ENCODE data around the gene GNAO1.
A peak's percentile ranks its signal among the peaks of the same experiment; 100 is the strongest.

GNAO1 gene

DNA sequence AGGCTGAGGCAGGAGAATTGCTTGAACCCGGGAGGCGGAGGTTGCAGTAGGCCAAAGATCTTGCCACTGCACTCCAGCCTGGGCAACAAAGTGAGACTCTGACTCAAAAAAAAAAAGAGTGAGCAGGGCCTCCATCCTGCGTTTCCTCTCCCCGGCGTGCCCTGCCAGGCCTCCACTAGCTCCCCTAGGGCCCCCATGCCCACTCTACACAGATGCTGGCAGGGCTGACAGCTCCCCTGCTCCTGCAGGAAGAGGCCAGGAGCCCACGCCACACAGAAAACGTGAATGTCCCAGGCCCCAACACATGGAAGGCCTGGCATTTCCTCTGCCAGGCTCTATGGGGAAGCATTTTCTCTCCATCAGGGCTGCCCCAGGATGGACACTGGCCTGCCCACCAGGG lies 124.7 kb downstream of the GNAO1 start:
- DNase-seq = no peak

DNA sequence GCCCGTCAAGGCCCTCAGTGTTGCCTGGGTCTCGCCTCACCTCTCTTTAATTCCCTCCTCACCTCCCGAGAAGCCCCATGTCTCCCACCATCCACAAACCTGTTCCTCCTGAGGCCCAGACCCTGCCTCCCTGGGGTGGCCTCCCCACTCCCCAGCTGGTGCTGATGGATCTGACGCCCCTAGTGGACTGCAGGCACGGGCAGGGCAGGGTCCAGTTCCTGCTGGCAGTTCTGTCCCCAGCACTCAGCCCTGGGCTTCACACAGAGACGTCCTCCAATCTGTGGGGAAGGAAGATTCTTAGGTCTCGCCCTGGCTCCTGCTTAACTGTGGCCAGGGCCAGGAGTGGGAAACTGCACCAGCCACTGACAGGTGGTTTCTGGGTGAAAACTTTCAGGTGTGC lies 125.3 kb downstream of the GNAO1 start:
- no peak for DNase-seq

DNA sequence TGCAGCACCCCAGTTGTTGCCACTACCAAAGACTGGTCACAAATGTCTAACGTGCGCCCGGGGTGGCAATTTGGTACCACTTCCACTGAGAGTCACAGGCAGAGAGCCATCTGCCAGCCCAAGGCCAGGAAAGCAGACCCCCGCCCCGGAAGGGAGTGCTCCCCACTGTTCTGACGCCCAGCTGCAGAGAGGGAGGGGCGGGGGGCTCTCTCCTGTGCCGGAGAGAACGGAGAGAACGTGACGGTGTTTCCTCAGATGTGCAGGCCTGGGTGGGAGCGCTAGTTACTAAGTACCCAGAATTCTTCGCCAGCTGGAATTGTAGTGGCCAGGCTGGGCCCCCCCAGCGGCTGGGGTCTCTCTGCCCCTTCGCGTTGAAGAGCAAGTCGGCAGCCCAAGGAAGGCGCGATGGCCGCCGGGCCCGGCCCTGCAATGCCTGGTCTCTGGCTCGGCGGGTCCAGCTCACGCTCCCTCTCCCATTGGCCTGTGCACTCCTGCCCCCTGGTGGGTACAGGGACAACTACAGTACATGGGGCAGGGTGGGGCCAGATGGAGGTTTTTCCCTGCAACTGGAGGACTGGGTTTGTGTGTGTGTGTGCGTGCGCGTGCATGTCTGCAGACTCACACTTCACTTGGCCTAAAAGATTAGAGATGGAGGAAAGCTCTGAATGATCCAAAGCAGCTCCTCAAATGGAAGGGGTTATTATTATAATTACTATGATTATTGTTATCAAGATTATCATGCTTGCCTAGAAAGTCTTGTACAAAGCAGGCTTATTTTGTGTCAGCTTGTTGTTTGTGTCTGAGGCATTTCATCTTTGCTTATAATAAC lies 126.9 kb downstream of the GNAO1 start:
- DNase-seq = peak; percentile 75 to 89 (median 87)

DNA sequence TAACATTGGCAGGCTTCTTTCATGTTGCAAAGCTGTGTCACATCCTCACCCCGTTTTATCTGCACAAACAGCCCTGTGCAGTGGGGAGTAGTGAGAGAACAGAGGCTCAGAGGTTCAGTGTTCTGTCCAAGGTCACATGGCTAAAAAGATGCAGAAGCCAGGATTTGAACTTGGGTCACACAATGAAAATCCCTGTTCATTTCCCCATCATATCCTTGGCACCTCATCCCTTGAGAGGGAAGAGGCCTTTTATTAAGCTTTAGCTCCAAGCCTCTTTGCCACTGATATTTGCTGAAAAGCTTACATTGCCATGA lies 127.5 kb downstream of the GNAO1 start:
- DNase-seq = no peak

DNA sequence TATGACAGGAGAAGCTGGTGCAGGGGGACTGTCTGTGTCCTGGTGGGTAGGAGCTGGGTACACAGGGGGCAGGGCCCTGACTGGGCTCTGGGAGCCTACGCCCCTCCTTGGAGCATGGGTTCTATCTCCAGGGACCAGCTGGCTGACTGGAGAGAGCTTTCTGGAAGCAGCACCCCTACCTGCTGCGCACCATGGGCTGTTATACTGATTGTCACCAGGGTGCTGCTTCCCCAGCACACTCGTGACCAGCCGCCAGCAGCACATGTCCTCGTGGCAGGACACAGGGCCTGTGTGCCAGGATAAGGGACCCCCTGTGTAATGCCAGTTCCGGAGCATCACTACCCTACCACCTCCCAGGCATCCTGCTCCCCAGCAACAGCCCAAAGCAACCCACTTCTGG lies 128.1 kb downstream of the GNAO1 start:
- DNase-seq = no peak

DNA sequence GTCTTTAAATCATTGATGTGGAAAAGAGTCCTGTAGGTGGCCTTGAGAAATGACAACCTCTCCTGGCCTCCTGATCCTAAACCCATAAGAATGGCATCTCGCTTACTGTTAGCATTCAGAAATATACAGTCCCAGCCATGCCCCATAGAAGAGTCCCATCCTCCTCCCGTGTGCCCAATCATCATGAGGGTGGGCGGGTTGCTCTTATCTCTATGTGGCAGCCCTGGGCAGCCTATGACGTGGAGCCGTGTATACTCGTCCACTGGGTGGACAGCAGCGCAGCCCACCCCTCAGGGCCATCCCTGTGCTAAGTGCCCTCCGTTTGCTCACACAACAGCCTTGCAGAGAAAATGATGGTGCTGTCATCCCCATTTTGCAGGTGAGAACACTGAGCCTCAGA lies 128.8 kb downstream of the GNAO1 start:
- no peak for DNase-seq

DNA sequence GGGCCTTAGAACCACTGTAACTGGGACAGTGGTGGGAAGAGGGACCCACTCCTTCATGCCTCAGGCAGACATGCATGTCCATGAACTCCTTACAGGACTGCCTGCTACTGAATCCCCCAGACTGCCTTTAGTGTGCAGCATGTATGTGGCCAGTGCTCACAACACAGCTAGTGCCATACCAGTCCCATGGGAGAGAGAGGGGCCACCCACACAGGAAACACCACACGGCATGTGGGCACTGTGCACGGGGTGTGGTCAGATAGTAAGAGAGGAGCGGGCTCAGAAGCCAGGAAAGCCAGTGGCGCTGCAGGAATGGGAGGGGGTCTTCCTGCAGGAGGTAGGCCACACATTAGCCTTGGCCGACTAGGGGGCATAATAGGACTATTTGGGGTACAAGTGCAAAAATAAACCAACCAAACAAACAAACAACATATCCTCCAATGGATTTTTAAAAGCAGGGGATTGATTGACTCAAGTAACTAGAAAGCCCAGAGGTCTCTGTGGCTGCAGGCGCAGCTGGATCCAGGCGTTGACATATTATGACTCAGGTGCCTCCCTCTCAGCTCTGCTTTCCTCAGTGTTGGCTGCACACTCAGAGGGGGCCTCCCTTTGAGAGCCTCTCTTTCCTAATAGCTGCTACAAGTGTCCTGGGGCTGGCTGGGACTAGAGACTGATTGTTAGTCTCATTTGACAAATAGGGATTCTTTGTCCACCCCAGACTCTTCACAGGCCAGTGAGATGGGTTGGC lies 129.7 kb downstream of the GNAO1 start:
- DNase-seq = no peak

DNA sequence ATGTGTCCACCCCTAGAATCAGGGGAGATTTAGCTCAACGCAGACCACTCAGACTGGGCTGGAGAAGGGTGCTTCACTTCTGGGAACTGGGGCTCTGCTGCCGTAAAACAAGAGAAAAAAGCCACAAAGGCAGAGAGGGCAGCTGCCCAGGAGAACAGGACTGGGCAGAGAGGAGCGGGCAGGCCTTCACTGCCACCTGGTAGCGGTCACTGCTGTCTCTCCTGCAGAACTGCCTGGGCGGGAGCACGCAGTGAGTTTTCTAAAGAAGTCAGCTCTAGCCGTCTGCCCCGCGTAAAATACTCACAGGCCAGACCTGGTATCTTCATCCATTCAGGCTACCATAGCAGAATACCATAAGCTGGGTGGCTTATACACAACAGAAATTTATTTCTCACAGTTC lies 130.3 kb downstream of the GNAO1 start:
- no peak for DNase-seq

DNA sequence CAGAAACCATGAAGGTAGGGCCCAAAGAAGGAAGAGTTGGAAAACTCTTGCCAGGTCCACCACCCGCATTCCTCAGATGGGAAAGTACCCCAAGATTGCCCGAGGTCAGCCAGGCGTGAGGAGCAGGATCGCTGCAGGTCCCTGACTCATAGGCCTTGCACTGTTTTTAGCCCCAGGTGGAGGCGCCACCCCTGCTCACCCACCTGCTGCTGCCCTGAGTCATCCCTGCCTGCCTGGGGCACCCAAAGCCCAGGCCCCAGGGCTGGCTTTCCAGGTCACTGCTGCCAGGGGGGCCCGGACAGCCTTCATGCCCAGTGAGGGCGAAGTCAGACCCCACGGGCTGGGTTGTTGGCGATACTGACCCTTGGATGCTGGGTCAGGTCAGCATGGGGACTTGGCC lies 133.1 kb downstream of the GNAO1 start:
- no peak for DNase-seq

DNA sequence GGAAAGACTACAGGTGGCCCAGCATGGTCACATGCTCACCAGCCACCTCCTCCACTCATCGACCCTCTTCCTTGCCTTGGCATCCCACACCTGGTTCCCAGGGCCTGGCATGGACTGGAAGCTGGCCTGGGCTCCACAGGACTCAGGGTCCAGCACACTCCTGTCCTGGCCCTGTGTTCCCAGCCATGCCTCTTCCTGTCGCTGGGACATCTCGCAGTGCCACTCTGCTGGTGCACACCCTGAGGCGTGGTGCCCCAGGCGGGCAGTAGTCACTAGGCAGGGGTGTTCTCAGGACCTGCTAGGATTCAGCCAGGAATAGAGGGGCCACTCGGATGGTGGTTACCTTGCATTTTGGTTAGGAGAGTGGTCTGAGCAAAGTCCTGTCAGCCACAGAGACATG lies 134.7 kb downstream of the GNAO1 start:
- DNase-seq = no peak

DNA sequence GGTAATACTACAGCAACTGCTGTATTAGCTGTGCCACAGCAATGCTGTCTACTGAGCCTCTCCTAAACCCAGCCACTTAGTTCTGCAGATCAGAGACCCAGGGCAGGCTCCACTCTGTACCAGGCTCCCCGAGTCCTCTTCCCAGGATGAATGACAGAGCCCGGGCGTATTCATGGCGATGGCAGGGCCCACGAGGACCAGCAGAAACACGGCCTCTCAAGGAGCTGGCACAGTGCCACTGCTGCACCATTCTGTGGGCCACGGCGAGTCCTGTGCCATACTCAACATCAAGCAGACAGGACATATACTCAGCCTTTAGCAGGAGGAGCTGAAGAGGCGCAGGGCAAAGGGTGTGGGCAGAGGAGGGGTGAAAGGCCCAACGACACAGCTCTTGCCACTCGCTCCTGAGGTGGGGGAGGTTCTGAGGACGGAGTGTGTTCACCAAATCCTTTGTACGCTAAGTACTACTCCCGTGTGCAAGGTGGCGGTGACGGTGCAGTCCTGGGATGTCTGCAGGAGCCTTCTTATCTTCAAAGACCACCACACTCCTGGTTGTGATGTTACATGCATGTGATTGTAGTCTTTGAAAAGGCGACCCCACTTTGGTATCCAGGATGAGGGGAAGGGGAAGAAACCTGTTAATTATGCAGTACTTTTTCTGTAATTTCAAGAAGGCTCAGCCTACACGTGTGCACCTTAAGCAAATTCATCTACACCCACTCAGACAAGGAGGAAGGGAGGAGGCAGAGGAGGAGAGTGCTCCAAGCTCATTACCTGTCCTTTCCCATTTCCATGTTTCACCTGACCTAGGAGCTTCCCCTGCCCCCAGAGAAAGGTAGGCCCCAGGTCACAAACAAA lies 136.0 kb downstream of the GNAO1 start:
- DNase-seq = no peak

DNA sequence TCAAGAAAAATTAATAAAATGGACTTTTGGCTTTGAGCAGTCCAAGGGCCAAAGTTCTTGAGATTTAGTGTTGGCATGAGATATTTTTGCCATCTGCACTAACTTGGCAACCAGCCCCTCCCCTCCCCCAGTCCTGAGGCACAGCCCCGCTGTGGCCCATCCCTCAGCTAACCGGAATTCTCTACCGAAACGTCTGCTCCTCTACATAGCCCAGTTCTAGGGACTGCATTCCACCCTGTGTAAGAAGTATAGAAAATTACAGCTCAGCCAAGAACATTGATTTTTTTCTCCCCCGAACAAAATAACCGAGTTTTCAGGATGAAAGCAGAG lies 136.6 kb downstream of the GNAO1 start:
- no peak for DNase-seq

DNA sequence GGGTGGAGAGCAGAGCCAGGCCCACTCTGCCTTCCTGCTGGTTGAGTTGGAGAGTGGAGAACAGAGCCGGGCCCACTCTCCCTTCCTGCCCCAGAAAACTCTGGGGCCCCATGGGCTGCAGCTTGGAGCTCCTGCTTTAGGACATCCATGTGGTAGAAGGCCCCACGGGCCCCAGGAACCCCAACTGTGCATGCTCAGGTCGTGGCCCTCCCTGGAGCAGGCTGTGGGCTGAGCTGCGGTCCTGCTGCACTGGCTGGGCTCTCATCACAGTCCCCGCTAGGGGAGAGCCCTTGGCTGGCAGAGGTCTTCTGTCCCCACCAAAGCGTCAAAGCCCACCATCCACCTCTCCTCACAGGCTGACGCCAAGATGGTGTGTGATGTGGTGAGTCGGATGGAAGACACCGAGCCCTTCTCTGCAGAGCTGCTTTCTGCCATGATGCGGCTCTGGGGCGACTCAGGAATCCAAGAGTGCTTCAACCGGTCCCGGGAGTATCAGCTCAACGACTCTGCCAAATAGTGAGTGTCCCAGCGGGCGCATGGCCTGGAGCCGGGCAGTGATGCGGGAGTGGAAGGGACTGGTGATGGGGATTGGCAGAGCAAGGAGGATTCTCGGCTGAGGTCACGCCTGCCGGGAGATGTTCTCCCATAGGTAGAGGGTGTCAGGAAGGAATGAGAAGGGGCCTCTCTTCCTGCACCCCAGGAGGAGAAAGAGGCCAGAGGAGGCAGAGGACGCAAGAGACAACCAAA lies 137.2 kb downstream of the GNAO1 start:
- DNase-seq = no peak

DNA sequence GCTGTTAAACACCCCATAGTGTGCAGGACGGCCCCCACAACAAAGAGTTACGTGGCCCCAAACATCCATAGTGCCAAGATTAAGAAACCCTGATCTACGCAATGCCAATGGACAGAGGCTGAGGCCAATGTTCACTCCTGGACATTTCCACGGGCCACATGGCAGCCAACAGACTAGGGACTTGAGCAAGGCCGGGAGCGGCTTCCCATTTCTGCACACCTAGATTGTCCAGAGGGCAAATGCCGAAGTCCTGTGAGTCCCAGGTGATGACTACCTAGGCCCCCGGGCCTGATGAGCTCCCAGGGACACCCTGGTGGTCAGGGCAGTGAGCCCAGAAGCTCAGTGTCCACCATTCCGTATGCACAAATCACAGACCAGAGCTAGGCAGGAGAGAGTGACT lies 138.6 kb downstream of the GNAO1 start:
- DNase-seq = no peak

DNA sequence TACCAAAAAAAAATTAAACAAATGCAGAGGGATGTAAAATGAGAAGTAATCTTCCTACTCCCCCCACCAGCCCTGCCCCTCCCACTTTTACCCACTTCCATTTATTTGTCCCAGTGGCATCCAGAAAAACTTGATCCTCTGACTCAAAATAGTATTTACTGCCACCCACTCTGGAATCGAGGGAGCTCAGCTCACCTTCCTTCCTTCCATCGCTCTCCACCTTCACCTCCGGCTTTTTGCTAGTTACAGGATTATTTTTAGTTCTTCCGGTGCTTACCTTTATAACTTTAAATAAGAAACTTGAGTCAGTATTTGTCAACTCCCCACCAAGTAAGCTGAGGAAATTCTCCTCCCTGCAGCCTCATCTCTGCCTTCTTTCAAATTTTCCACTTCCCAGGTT lies 139.2 kb downstream of the GNAO1 start:
- no peak for DNase-seq

DNA sequence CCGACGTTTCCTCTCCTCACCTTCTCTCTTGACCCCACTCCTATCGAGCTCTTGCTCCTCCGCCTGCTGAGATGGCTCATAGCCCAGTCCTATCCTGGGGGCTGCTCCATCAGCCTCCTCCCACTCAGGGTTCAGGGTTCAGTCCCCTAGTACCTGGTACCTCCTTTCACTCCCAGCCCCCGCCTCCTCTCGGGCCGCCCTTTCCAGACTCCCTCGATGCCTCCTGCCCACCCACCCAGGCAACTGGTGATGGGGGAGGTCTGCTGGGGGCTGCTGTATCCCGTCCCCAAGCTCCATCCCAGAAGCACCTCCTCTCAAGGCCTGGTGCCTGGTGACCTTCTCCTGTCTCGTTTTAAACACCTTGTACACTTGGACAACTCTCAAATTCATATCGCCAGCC lies 140.1 kb downstream of the GNAO1 start:
- DNase-seq = no peak

DNA sequence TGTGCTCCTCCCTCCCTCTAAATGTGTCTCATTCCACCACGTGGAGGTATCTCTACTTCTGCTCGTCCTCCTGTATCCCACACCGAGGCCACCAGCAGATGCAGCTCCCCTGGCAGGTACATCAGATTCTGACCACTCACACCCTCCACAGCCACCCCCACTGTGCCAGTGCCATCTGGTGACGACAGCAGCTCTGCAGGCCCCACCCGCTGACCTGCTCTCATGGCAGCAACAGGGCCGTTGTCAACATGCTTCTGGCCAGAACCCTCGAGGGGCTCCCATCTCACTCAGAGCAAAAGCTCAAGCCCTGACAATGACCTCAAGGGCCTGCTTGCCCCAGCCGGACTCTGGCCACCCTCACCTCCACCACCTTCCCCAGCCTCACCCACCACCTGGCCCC lies 140.6 kb downstream of the GNAO1 start:
- DNase-seq = no peak

DNA sequence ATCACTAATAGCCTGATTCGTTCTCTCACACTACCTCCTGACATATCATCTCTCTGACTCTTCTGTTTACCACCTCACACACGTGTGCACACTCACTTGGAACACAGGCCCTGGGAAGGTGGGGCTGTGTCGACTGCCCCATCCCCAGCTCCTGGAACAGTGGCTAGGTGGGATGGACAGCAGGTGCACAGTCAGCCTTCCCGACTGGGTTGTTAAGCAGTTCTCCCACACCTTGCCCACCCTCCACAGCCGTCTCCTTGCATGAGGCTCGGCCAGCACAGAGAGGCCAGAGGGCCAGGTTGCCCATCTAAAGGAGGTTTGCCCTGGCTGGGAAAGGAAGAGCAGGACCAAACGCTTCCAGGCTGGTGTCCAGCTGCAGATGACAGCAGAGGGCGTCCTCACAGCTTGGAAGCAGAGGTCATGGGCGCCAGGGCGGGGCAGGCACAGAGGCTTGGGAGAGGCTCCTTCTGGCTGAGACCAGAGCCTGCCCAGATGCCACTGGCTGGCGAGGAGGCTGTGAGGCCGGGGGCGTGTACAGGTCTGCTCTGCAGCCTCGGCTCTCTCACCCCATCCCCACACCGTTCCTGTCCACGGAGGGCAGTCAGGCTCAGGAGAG lies 141.3 kb downstream of the GNAO1 start:
- peak in 2 of 3 donors; percentile 10 to 40 for DNase-seq

DNA sequence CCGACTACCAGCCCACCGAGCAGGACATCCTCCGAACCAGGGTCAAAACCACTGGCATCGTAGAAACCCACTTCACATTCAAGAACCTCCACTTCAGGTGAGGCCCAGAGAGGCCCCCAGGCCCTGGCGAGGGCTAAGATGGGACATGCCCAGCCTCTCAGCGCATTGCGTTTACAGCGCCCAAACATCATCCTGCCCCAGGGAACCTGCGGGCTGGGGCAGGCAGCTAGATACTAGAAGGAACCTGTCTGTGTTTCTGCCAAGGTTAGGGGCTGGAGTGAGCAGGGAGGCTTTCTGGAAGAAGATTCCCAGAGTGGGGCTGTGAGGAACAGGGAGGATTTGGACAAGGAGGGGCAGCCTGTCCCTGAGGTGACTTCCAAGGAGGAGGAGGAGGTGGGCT lies 143.5 kb downstream of the GNAO1 start:
- DNase-seq = no peak

DNA sequence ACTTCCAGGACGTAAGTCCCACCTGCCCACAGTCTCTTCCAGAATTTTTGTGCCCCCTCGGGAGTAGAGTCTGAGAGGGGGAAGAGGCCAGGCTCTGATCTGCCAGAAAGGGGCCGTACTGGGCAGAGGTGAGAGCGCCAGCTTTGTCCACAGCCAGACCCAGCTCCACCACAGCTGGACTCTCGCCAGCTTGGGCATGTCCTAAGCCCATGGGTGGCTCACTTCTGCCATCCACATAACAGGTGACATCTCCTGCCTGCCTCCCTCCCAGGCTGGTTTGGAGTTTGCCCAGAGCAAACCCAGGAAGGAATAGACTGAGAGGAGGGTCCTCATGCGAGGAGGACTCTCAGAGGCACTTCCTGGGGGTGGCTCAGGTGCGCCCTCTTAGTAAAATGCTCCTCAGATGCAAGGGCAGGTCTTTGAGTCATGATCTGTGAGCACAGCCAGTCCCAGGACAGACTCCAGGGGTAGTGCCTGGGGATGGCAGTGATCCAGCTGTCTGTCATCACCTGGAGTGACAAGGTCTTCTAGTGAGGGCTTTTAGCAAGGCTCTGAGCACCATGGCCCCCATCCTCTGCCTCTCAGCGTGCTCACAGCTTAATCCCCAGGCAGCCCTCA lies 144.9 kb downstream of the GNAO1 start:
- DNase-seq = no peak

DNA sequence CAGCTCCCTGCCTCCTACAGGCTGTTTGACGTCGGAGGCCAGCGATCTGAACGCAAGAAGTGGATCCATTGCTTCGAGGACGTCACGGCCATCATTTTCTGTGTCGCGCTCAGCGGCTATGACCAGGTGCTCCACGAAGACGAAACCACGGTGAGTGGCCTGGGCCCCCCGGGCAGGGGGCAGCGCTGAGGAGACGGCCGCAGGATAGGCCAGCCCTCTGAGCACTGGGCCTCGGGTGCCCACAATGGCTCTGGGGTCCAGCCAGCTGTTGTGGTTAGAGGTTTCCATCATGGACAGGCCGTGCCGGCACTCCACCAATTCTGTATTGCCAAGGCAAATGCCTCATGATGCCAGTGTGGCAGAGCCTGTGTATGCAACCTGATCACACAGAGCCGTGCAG lies 145.4 kb downstream of the GNAO1 start:
- DNase-seq = no peak

Data from suppressor macrophage treated with lipopolysaccharide for 1 hour (primary cell).